GM12873 (cell line): ENCODE results near the gene LYZL2.

ENCODE experiments used
- CTCF ChIP-seq: IDR thresholded peaks from 2 replicates; pipeline ENCODE4 v1.5.1; 2012; ENCODE audit warnings: low read depth, mild to moderate bottlenecking, moderate library complexity, low read length, control low read depth; ENCODE audit not compliant: insufficient read depth; ENCODE audit errors: missing control alignments

Gene LYZL2

GRCh38 chr10:30573721-30574431 lies 55.7 kb downstream of the LYZL2 start:
- no peak for TF ChIP-seq CTCF

- TF ChIP-seq CTCF = no peak
Measured at GRCh38 chr10:30565449-30565848, 64.1 kb downstream of the LYZL2 start.

- no peak for TF ChIP-seq CTCF
Measured at GRCh38 chr10:30562787-30563186, 66.8 kb downstream of the LYZL2 start.
